ENCODE measurements around the gene CREB3L1.

CREB3L1 gene

DNA sequence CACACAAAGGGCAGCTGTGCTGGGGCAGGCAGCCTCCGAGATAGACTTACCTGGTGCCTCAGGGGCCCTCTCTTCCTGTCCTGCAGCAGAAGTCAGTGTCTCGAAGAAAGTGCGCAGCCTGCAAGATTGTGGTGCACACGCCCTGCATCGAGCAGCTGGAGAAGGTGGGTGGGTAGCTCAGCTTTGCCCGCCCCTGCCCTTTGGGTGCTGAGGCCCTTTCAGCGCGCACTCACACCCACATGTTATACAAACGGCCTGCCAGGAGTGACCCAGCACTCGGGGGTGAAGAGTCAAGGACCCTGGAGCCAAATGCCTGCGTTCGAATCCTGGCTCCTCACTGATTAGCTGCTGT, 90.4 kb downstream of the CREB3L1 start:
- DNase-seq: no peak

DNA sequence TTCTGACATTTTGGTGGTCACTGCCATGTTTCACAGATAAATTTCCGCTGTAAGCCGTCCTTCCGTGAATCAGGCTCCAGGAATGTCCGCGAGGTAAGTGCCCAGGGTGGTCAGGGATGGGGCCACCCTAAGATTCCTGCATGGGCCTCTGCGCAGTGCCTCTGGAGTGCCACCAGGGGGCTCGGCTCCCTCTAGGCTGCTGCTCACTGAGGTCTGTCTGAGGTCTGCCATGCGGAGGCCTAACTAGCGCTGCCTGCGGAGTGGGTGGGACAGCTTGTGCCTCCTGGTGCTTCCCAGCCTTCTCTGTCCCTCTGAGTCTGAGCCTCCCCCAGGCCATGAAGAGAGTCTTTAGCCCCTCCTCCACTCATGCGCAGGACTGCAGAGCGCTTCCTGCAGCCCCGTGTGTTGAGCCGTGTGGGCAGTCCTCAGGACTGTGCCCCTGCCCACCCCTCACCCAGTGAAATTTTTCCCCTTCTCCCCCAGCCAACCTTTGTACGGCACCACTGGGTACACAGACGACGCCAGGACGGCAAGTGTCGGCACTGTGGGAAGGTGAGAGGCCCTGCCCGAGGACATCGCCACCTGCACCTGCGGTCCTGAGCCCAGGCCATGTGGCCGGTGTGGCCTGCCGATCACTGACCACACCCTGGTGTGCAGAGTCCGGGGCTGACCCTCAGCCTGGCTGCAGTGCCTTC, 92.1 kb downstream of the CREB3L1 start:
- peak; percentile 78 for DNase-seq

DNA sequence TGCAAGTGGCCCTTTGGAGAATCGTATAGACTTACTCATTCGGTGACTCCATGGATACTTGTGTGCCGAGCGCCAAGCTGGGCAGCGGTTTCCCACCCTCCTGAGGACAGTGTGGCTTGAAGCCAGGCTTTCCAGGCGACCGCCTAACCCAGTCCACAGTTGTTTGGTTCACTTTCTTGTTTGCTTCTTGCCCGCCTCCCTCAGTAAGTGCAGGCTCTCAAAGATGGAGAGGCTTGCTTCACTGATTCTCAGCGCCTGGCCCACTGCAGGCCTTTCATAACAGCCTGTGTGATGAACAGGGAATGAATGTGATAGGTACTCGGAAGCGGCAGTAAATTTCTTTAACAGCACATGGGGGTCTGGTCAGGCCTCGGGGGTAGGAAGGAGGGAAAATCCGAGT, 92.8 kb downstream of the CREB3L1 start:
- DNase-seq: peak; percentile 14

Measured in retina (tissue), 1 donor.